Muscle layer of colon (tissue), 2 donors: ENCODE measurements around the gene PACSIN1.

ENCODE experiments used
- H3K27ac ChIP-seq: one replicate; pipeline ENCODE4 v1.7.0; 2013; ENCODE audit warnings: low read depth, mild to moderate bottlenecking, low read length, moderate library complexity
- H3K27me3 ChIP-seq, 2 donors: one replicate each; pipeline ENCODE4 v1.7.0; 2013; ENCODE audit warnings: low read length in 2 of 2, mild to moderate bottlenecking in 2 of 2; ENCODE audit not compliant: insufficient read depth in 2 of 2, control insufficient read depth in 1 of 2
- H3K36me3 ChIP-seq: one replicate; pipeline ENCODE4 v1.7.0; 2013; ENCODE audit warnings: mild to moderate bottlenecking, low read length; ENCODE audit not compliant: insufficient read depth
- H3K4me1 ChIP-seq: one replicate; pipeline ENCODE4 v1.7.0; 2013; ENCODE audit warnings: mild to moderate bottlenecking, low read length; ENCODE audit not compliant: insufficient read depth
- H3K4me3 ChIP-seq, 2 donors: one replicate each; pipeline ENCODE4 v1.7.0; 2013; ENCODE audit warnings: low read length in 2 of 2, low read depth in 1 of 2, mild to moderate bottlenecking in 1 of 2, moderate library complexity in 1 of 2
- H3K9ac ChIP-seq: one replicate; pipeline ENCODE4 v1.7.0; 2013; ENCODE audit warnings: low read length
- H3K9me3 ChIP-seq: one replicate; pipeline ENCODE4 v1.7.0; 2013; ENCODE audit warnings: mild to moderate bottlenecking, low read length
- donor health status: abdominal sarcoma.
- donor health status: Adenocarcinoma of cecum.

Gene PACSIN1

GRCh38 chr6:34517966-34518365, 52.1 kb downstream of the PACSIN1 start:
- Histone ChIP-seq H3K27me3 (peaks cover 0 to 22% of the 10 kb centered on the region in 2 donors), H3K27ac (no peak overlapping the region), H3K36me3 (no peaks in the 10 kb centered on the region), H3K9ac (no peak overlapping the region), H3K4me1 (no peaks in the 10 kb centered on the region), H3K9me3 (no peaks in the 10 kb centered on the region), H3K4me3 (no peak overlapping the region)

DNA sequence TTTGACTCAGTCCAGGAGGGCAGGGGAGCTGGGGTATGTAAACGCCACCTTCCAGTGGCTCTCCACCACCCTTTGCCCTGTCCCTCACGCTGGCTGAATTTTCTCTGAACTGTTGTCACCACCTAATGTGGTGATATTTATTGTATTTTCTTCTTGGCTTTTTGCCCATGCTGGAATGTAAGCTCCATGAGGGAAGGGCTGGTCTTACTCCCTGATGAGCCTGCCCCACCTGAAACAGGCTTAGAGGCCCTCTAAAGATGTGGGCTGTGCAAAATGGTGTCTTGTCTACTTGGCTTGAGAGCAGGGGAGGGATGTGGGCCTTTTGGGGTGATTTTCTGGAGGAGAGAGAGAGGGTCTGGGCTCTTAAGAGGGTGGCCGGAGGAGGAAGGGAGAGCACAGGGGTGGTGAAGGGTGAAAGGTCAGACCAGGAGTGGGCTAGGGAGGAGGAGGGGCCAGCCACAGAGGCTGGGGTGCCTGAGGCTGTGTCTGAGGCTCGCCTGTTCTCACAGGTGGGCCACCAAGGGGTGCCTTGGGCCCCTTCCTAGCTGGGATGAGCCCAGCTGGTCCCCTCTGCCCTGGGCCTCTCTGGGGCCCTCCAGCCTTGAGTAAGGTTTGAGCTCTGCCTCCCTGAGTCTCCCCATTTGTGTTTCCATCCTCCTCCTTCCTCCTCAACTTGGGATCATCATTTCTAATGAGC, 52.9 kb downstream of the PACSIN1 start:
- H3K9ac ChIP-seq: no peak overlapping the region
- no peak overlapping the region for H3K27ac ChIP-seq
- no peaks in the 10 kb centered on the region for H3K9me3 ChIP-seq
- H3K4me3 ChIP-seq: no peak overlapping the region
- H3K27me3 ChIP-seq: peaks cover 0 to 22% of the 10 kb centered on the region in 2 donors
- H3K4me1 ChIP-seq: no peaks in the 10 kb centered on the region
- H3K36me3 ChIP-seq: no peaks in the 10 kb centered on the region

DNA sequence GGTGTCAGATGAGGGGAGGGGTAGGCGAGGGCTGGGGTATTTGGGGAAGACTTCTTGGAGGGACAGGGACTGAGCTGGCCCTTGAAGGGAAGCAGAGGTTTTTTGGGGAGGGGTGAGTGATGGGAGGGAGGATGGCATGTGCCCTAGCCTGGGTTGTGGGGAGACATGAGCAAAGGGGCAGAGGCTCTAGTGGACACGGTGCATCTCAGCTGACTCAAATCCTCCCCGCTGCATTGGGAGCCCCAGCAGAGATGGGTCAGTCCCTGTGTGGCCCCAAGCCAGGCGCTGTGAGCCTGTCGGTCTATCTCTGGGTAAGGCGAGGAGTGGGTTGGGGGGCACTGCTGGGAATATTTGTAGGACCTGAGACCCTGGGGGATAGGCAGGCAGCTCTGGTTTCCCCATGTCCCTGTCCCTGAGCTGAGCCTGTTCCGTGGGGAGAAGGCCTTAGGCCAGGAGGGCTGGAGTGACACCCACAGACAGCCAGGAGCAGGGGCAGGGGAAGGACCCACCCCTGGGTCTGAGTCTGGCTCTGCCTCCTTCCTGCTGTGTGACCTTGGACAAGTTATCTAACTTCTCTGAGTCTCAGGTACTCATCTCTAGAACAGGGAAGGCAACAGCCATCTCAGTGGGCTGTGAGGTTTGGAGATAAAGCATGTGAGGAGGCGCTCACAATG, 54.2 kb downstream of the PACSIN1 start:
- Histone ChIP-seq H3K4me3 (no peak overlapping the region), H3K9me3 (no peaks in the 10 kb centered on the region), H3K9ac (no peak overlapping the region), H3K36me3 (no peaks in the 10 kb centered on the region), H3K27ac (no peak overlapping the region), H3K27me3 (peaks cover 0 to 14% of the 10 kb centered on the region in 2 donors), H3K4me1 (no peaks in the 10 kb centered on the region)

DNA sequence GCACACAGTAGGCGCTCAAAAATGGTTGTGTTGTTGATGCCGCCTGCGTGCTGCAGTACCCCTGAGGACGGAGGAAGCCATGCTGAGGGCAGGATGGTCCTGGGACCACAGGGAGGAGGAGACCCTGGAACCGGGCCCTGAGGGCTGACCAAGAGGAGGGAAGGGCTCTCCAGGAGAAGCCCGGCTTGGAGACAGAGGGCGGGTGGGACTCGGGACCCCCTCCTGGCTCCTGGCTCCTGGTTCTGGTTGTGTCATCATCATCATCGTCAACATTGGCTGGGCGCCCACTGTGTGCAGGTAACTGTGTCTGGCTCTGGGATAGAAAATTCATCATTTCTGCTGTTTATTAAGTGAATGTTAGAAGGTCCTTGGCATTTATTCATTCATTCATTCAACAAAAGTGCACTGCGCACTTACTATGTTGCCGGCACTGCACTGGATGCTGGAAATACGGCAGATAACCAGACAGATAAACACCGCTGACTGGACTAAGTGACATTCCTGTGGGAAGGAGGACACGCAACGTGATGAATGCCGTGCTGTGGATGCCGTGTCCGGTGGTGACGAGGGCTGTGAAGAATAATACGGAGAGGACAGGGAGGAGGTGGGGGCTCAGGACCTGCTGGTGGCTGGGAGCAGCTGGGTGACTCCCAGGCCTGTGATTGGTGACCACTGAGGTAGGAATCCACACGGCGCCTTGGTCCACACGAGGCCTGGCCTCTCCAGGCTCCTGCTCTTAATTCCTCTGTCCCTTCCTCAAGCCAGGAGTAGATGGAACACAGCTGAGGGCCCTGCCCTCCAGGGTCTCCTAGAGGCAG, 55.0 kb downstream of the PACSIN1 start:
- Histone ChIP-seq H3K36me3 (no peaks in the 10 kb centered on the region), H3K4me3 (no peak overlapping the region), H3K9ac (no peak overlapping the region), H3K4me1 (no peaks in the 10 kb centered on the region), H3K27ac (no peak overlapping the region), H3K27me3 (peaks cover 0 to 7% of the 10 kb centered on the region in 2 donors), H3K9me3 (no peaks in the 10 kb centered on the region)

DNA sequence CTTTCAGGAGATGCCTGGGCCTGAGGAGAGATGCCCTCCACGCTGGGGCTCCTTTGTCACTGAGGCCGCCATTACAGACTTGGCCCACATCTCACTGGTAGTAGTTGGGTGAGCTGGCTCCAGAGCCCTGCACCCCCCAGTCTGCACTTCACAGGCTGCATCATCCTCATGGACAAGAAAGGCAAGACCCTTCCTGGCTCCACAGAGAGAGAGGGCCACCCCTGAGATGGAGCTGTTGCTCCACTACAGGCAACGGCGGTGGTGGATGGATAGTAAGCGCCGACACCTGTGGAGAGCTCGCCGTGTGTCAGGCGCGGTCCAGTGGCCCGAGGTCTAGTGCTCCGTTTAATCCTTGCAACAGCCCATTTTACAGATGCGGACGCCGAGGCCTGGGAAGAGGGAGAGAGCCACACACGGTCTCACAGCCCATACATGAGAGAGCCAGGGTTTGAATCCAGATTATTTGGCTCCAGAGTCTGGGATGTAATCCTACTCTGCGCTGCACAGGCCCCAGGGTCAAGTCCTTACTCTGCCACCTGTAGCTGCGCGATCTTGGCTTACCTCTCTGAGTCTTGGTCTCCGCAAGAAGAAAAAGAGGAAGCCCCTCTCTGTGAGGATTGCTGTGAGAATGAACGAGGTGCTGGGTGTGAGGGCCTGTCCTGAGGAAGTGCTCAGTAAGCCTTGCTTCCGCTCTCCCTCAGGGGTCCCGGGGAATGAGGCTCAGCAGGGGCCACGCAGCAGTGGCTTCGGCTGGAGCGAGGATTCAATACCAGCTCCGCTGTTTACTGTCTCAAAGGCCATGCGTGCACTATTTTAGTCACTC, 55.8 kb downstream of the PACSIN1 start:
- no peaks in the 10 kb centered on the region for H3K27me3 ChIP-seq

DNA sequence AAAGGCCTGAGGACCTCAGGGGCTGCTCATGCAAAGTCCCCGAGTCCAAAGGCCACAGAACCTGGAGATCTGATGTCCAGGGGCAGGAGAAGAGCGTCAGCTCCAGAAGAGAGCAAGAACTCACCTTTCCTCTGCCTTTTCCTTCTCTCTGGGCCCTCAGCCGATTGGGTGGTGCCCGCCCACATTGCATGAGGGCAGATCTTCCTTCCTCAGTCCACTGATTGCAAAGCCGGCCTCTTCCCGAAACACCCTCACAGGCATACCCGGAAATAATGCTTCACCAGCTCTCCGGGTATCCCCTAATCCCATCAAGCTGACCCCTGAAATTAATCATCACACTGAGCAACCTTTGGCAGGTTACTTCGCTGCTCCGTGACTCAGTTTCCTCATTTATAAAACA, 56.9 kb downstream of the PACSIN1 start:
- H3K9me3 ChIP-seq: no peaks in the 10 kb centered on the region
- H3K27me3 ChIP-seq: no peaks in the 10 kb centered on the region
- H3K36me3 ChIP-seq: no peaks in the 10 kb centered on the region
- H3K4me1 ChIP-seq: peaks cover 7% of the 10 kb centered on the region
- H3K9ac ChIP-seq: no peak overlapping the region
- no peak overlapping the region for H3K27ac ChIP-seq
- no peak overlapping the region for H3K4me3 ChIP-seq

More for the DNA sequence above, 55.8 kb downstream of the PACSIN1 start:
- Histone ChIP-seq H3K4me3 (no peak overlapping the region), H3K9ac (no peak overlapping the region), H3K4me1 (peaks cover 6% of the 10 kb centered on the region), H3K36me3 (no peaks in the 10 kb centered on the region), H3K9me3 (no peaks in the 10 kb centered on the region), H3K27ac (no peak overlapping the region)

- Histone ChIP-seq H3K4me1 (peaks cover 7% of the 10 kb centered on the region), H3K27me3 (no peaks in the 10 kb centered on the region), H3K9ac (no peak overlapping the region), H3K36me3 (no peaks in the 10 kb centered on the region), H3K4me3 (no peak overlapping the region), H3K27ac (no peak overlapping the region), H3K9me3 (no peaks in the 10 kb centered on the region)
These were observed 57.7 kb downstream of the PACSIN1 start for GRCh38 chr6:34523441-34524206.

GRCh38 chr6:34524499-34524898, 58.6 kb downstream of the PACSIN1 start:
- Histone ChIP-seq H3K27me3 (no peaks in the 10 kb centered on the region), H3K4me3 (no peak overlapping the region), H3K9ac (no peak overlapping the region), H3K27ac (no peak overlapping the region), H3K36me3 (no peaks in the 10 kb centered on the region), H3K4me1 (peaks cover 7% of the 10 kb centered on the region), H3K9me3 (no peaks in the 10 kb centered on the region)

DNA sequence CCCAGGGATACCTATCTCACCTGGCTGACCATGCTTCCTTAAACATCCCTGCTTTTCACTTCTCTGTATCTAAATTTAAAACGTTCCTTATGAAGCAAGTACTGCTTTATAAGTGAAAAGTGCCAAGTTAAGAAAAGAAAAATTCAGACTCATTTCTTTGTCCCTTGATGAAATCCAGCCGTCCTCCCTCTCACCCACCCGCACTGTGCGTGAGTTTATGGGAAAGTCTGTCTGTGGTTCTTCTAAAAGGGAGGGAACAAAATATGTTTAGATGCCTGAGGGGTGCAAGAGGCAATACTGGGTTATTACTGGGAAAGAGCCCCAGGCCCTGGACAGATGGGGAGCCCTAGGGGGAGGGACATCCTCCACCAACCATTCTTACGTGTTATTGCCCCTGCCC, 59.1 kb downstream of the PACSIN1 start:
- no peaks in the 10 kb centered on the region for H3K36me3 ChIP-seq
- H3K27ac ChIP-seq: no peak overlapping the region
- H3K4me3 ChIP-seq: no peak overlapping the region
- peaks cover 7% of the 10 kb centered on the region for H3K4me1 ChIP-seq
- H3K9ac ChIP-seq: no peak overlapping the region
- H3K9me3 ChIP-seq: no peaks in the 10 kb centered on the region
- no peaks in the 10 kb centered on the region for H3K27me3 ChIP-seq

GRCh38 chr6:34525431-34526175, 59.7 kb downstream of the PACSIN1 start:
- no peaks in the 10 kb centered on the region for H3K36me3 ChIP-seq
- no peaks in the 10 kb centered on the region for H3K27me3 ChIP-seq
- H3K9me3 ChIP-seq: no peaks in the 10 kb centered on the region
- H3K4me3 ChIP-seq: no peak overlapping the region
- H3K27ac ChIP-seq: no peak overlapping the region
- no peak overlapping the region for H3K9ac ChIP-seq
- H3K4me1 ChIP-seq: peaks cover 7% of the 10 kb centered on the region
